Subcutaneous adipose tissue (tissue), 4 donors: Measurements from ENCODE around the gene DLG2. TPM values are rescaled to one million over a fixed set of nuclear protein-coding genes. Genes with fewer than 3 reads are reported as not detected.

Source experiments
- CTCF ChIP-seq: fragments of 450-650 bp; IDR thresholded peaks from one replicate; pipeline ENCODE4 v1.5.1; 2016; ENCODE audit warnings: low read depth, mild to moderate bottlenecking, control low read depth, antibody characterized with exemption, moderate library complexity
- total RNA-seq, 4 donors: library from RNA; depleted of rRNA; stranded (reverse); fragments of >200 nt; gene quantifications; one replicate each; pipeline ENCODE4 v1.1.0, GENCODE V29; 2016

DLG2 gene
- total RNA-seq, 4 donors from 2014 or later, result 3.6 to 7.0 (median 6.1) TPM

GRCh38 chr11:83971063-83971462 is 1656.1 kb downstream of the DLG2 start:
- no peak for TF ChIP-seq CTCF

- no peak for TF ChIP-seq CTCF
These were observed 1657.0 kb downstream of the DLG2 start for GRCh38 chr11:83970061-83970671.

- no peak for TF ChIP-seq CTCF
These were observed 1669.9 kb downstream of the DLG2 start for GRCh38 chr11:83957038-83957900.

- no peak for TF ChIP-seq CTCF
These were observed 1670.9 kb downstream of the DLG2 start for GRCh38 chr11:83956119-83956697.

GRCh38 chr11:83954780-83955179 is 1672.4 kb downstream of the DLG2 start:
- TF ChIP-seq CTCF, result no peak

GRCh38 chr11:83951521-83951920 is 1675.6 kb downstream of the DLG2 start:
- TF ChIP-seq CTCF, result no peak

- no peak for TF ChIP-seq CTCF
These were observed 1678.9 kb downstream of the DLG2 start for GRCh38 chr11:83948200-83948599.
